A172 (cell line): ENCODE results near the gene LRRN3. TPM values are rescaled to one million over a fixed set of nuclear protein-coding genes. Genes with fewer than 3 reads are reported as not detected.

ENCODE experiments used
- DNase-seq: peaks from one replicate; pipeline ENCODE4 v3.0.0-alpha.2; 2015; ENCODE audit warnings: low spot score
- total RNA-seq: library from RNA; depleted of rRNA; stranded (reverse); fragments of >200 nt; shearing (Covaris generic); gene quantifications from 2 replicates; pipeline ENCODE4 v1.2.3, GENCODE V29; 2014

Gene LRRN3
- total RNA-seq, 1 experiment from 2014 or later, result not detected

GRCh38 chr7:111164442-111164841 is 73.5 kb downstream of the LRRN3 start:
- no peak for DNase-seq

- no peak for DNase-seq
These were observed 77.3 kb downstream of the LRRN3 start for GRCh38 chr7:111168182-111168581.

GRCh38 chr7:111172564-111173257 is 81.8 kb downstream of the LRRN3 start:
- DNase-seq, result no peak

GRCh38 chr7:111173528-111173927 is 82.6 kb downstream of the LRRN3 start:
- DNase-seq, result no peak

- no peak for DNase-seq
These were observed 83.1 kb downstream of the LRRN3 start for GRCh38 chr7:111173990-111174389.

- no peak for DNase-seq
These were observed 83.6 kb downstream of the LRRN3 start for GRCh38 chr7:111174510-111174909.
